Cardiac fibroblast (primary cell): ENCODE measurements around the gene BAZ2A.
A peak's percentile ranks its signal among the peaks of the same experiment; 100 is the strongest.
"Not testable (repeated sequence)": the region's sequence is repeated elsewhere in the genome, so short reads cannot be mapped to it uniquely, and the experiment has no call there.

Source experiments
- DNase-seq, 2 donors: peaks; one replicate each; pipeline versions ENCODE4 v3.0.0 to v3.0.0-alpha.2; 2010; ENCODE audit warnings: low read depth in 2 of 2
- H3K4me3 ChIP-seq, 2 donors: replicated peaks in 1 of 2; 1 replicate in 1 of 2; 2 replicates in 1 of 2; pipeline ENCODE4 v1.5.1; 2011; ENCODE audit warnings: low read depth in 2 of 2, low read length in 2 of 2, mild to moderate bottlenecking in 2 of 2, moderate library complexity in 1 of 2
- CTCF ChIP-seq: IDR thresholded peaks from one replicate; pipeline ENCODE4 v1.5.1; 2011; ENCODE audit warnings: low read depth, mild to moderate bottlenecking, low read length, inconsistent platforms

Gene BAZ2A

GRCh38 chr12:56585098-56585497 lies 45.0 kb downstream of the BAZ2A start:
- no peak for TF ChIP-seq CTCF
- H3K4me3 ChIP-seq: no peak overlapping the region
- no peak for DNase-seq

- DNase-seq: peak in 1 of 2 donors; percentile 34
- H3K4me3 ChIP-seq: no peak overlapping the region
- TF ChIP-seq CTCF: no peak
Measured at GRCh38 chr12:56581418-56582145, 48.5 kb downstream of the BAZ2A start.

GRCh38 chr12:56578983-56579546 lies 51.1 kb downstream of the BAZ2A start:
- no peak for TF ChIP-seq CTCF
- H3K4me3 ChIP-seq: no peak overlapping the region
- no peak for DNase-seq

GRCh38 chr12:56577248-56577647 lies 52.9 kb downstream of the BAZ2A start:
- not testable (repeated sequence) for DNase-seq

GRCh38 chr12:56574210-56574609 lies 55.9 kb downstream of the BAZ2A start:
- H3K4me3 ChIP-seq: no peak overlapping the region
- TF ChIP-seq CTCF: no peak
- peak; percentile 81 to 83 for DNase-seq

More at GRCh38 chr12:56577248-56577647, 52.9 kb downstream of the BAZ2A start:
- not testable (repeated sequence) for H3K4me3 ChIP-seq

GRCh38 chr12:56572288-56572687 lies 57.8 kb downstream of the BAZ2A start:
- DNase-seq: no peak
- H3K4me3 ChIP-seq: no peak overlapping the region
- no peak for TF ChIP-seq CTCF

GRCh38 chr12:56571121-56571520 lies 59.0 kb downstream of the BAZ2A start:
- no peak for TF ChIP-seq CTCF
- no peak overlapping the region for H3K4me3 ChIP-seq
- peak in 1 of 2 donors; percentile 31 for DNase-seq
